D341Med (cell line): Measurements from ENCODE around the gene DMTF1.
A peak's percentile ranks its signal among the peaks of the same experiment; 100 is the strongest.
"Not testable (repeated sequence)": the region's sequence is repeated elsewhere in the genome, so short reads cannot be mapped to it uniquely, and the experiment has no call there.

Source experiments
- DNase-seq: peaks from one replicate; pipeline ENCODE4 v3.0.0; 2012; ENCODE audit warnings: low spot score

The DMTF1 gene

GRCh38 chr7:87225696-87226095 is 73.4 kb downstream of the DMTF1 start:
- DNase-seq = no peak

GRCh38 chr7:87226495-87226894 is 74.2 kb downstream of the DMTF1 start:
- DNase-seq = no peak

- DNase-seq = no peak
These were observed 79.0 kb downstream of the DMTF1 start for GRCh38 chr7:87231258-87231657.

GRCh38 chr7:87231711-87232110 is 79.5 kb downstream of the DMTF1 start:
- peak; percentile 46 for DNase-seq

- DNase-seq = no peak
These were observed 82.7 kb downstream of the DMTF1 start for GRCh38 chr7:87234949-87235348.

- not testable (repeated sequence) for DNase-seq
These were observed 86.3 kb downstream of the DMTF1 start for GRCh38 chr7:87238464-87239051.

GRCh38 chr7:87245671-87246070 is 93.4 kb downstream of the DMTF1 start:
- DNase-seq = not testable (repeated sequence)
